ENCODE data around the gene NTSR1.

Gene NTSR1

GRCh38 chr20:62782893-62783278, 74.2 kb downstream of the NTSR1 start:
- no peak overlapping the region for H3K4me2 ChIP-seq (ENCODE audit: low read length)

GRCh38 chr20:62784497-62784896, 75.9 kb downstream of the NTSR1 start:
- Histone ChIP-seq H3K9me2 (replicated peaks; ENCODE audit: control insufficient read depth, low read length) (no peaks in the 10 kb centered on the region), H4K20me1 (ENCODE audit: control insufficient read depth, insufficient read depth, low read depth, low read length) (no peaks in the 10 kb centered on the region), H3K27me3 (ENCODE audit: control insufficient read depth, low read length) (peaks cover 5% of the 10 kb centered on the region), H3K4me1 (ENCODE audit: control insufficient read depth, low read length) (0 out of 2 replicates have a peak, but pooled peaks cover 3% of the 10 kb centered on the region), H3K36me3 (ENCODE audit: control insufficient read depth, low read length) (no peaks in the 10 kb centered on the region), H3F3A (ENCODE audit: control insufficient read depth, insufficient read depth) (no peaks in the 10 kb centered on the region), H3K27ac (ENCODE audit: low read depth, low read length) (no peak overlapping the region), H3K9me3 (ENCODE audit: control insufficient read depth, insufficient read depth, low read length) (no peaks in the 10 kb centered on the region), H3K4me3 (ENCODE audit: low read length) (no peak overlapping the region), H3K4me2 (ENCODE audit: low read length) (no peak overlapping the region), H3K79me2 (ENCODE audit: control insufficient read depth, low read length) (no peaks in the 10 kb centered on the region)
- TF ChIP-seq CTCF (IDR thresholded peaks at IDR 0.05; ENCODE audit: low read depth, low read length, poor library complexity, severe bottlenecking) (no peak), EZH2phosphoT487 (IDR thresholded peaks at IDR 0.05; ENCODE audit: borderline replicate concordance, low read length) (no peak)

More at GRCh38 chr20:62782893-62783278, 74.2 kb downstream of the NTSR1 start:
- H3K9me3 ChIP-seq (ENCODE audit: control insufficient read depth, insufficient read depth, low read length), result no peaks in the 10 kb centered on the region
- no peaks in the 10 kb centered on the region for H4K20me1 ChIP-seq (ENCODE audit: control insufficient read depth, insufficient read depth, low read depth, low read length)
- no peaks in the 10 kb centered on the region for H3K36me3 ChIP-seq (ENCODE audit: control insufficient read depth, low read length)
- TF ChIP-seq EZH2phosphoT487 (IDR thresholded peaks at IDR 0.05; ENCODE audit: borderline replicate concordance, low read length), result no peak
- no peak for TF ChIP-seq CTCF (IDR thresholded peaks at IDR 0.05; ENCODE audit: low read depth, low read length, poor library complexity, severe bottlenecking)
- no peak overlapping the region for H3K27ac ChIP-seq (ENCODE audit: low read depth, low read length)
- H3K4me3 ChIP-seq (ENCODE audit: low read length), result no peak overlapping the region
- H3F3A ChIP-seq (ENCODE audit: control insufficient read depth, insufficient read depth), result no peaks in the 10 kb centered on the region
- H3K79me2 ChIP-seq (ENCODE audit: control insufficient read depth, low read length), result no peaks in the 10 kb centered on the region
- no peaks in the 10 kb centered on the region for H3K9me2 ChIP-seq (replicated peaks; ENCODE audit: control insufficient read depth, low read length)
- no peaks in the 10 kb centered on the region; the same call in 1 of the 2 replicates for H3K27me3 ChIP-seq (ENCODE audit: control insufficient read depth, low read length)
- H3K4me1 ChIP-seq (ENCODE audit: control insufficient read depth, low read length), result 0 out of 2 replicates have a peak, but pooled peaks cover 3% of the 10 kb centered on the region

GRCh38 chr20:62785393-62785792, 76.8 kb downstream of the NTSR1 start:
- no peaks in the 10 kb centered on the region for H3F3A ChIP-seq (ENCODE audit: control insufficient read depth, insufficient read depth)
- no peak overlapping the region for H3K4me3 ChIP-seq (ENCODE audit: low read length)
- peaks cover 9% of the 10 kb centered on the region for H3K27me3 ChIP-seq (ENCODE audit: control insufficient read depth, low read length)

More at GRCh38 chr20:62785393-62785792, 76.8 kb downstream of the NTSR1 start:
- H3K79me2 ChIP-seq (ENCODE audit: control insufficient read depth, low read length), result no peaks in the 10 kb centered on the region
- H3K9me3 ChIP-seq (ENCODE audit: control insufficient read depth, insufficient read depth, low read length), result no peaks in the 10 kb centered on the region
- H3K36me3 ChIP-seq (ENCODE audit: control insufficient read depth, low read length), result no peaks in the 10 kb centered on the region
- H3K27ac ChIP-seq (ENCODE audit: low read depth, low read length), result no peak overlapping the region
- TF ChIP-seq EZH2phosphoT487 (IDR thresholded peaks at IDR 0.05; ENCODE audit: borderline replicate concordance, low read length), result no peak
- no peak for TF ChIP-seq CTCF (IDR thresholded peaks at IDR 0.05; ENCODE audit: low read depth, low read length, poor library complexity, severe bottlenecking)
- 0 out of 2 replicates have a peak, but pooled peaks cover 3% of the 10 kb centered on the region for H3K4me1 ChIP-seq (ENCODE audit: control insufficient read depth, low read length)
- H3K9me2 ChIP-seq (replicated peaks; ENCODE audit: control insufficient read depth, low read length), result no peaks in the 10 kb centered on the region
- H3K4me2 ChIP-seq (ENCODE audit: low read length), result no peak overlapping the region
- no peaks in the 10 kb centered on the region for H4K20me1 ChIP-seq (ENCODE audit: control insufficient read depth, insufficient read depth, low read depth, low read length)

All from DOHH2 (cell line).